ENCODE measurements around the gene DGKB. TPM values are rescaled to one million over a fixed set of nuclear protein-coding genes. Genes with fewer than 3 reads are reported as not detected.

DGKB gene
- total RNA-seq, 1 experiment from 2014 or later, result not detected

DNA sequence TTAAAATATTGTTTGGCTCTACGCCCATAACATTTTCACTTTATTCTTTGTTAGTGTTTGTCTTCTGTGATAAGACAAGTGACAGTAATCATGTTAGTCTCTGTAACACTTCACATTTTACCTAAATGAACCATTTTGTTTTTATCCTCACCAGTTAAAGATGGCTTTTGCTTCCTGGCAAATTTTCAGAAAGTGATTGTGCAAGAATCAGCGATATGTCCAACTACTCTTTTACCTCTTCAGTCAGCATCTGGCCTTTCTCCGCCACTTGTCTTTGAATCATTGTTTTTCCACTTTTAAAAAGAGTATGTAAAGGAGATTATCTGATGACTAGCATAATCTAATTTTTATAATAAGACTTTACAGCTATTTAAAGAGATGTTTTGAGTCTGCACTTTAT, 3.5 kb downstream of the DGKB start:
- intact Hi-C loops (cut with micrococcal nuclease; ENCODE audit: unreplicated experiment) (no loop called here), in situ Hi-C loops (cut with HindIII; ENCODE audit: low pct_unique_long_range_greater_than_20kb, low sequenced_read_pairs) (no loop called here)
- no peaks in the 10 kb centered on the region for H3K4me1 ChIP-seq (ENCODE audit: control insufficient read depth, insufficient read depth, low read length)
- H3K4me3 ChIP-seq (ENCODE audit: low read depth in 2 of 2, low read length in 2 of 2), result no peak overlapping the region
- H3K27me3 ChIP-seq (ENCODE audit: control insufficient read depth, insufficient read depth, low read length), result no peaks in the 10 kb centered on the region
- BruUV-seq (replicated peaks), result no TSS peak
- no peaks in the 10 kb centered on the region for H3K36me3 ChIP-seq (ENCODE audit: control insufficient read depth, insufficient read depth, low read length)
- ATAC-seq (no peak), DNase-seq (ENCODE audit: low read depth, low spot score) (no peak)
- ChIA-PET POLR2A (no interaction called here), CTCF (no interaction called here)
- H3K27ac ChIP-seq (ENCODE audit: low read length), result no peak overlapping the region
- TF ChIP-seq POLR2AphosphoS5 (IDR thresholded peaks at IDR 0.05; ENCODE audit: low read depth, low read length) (no peak), REST (IDR thresholded peaks at IDR 0.05; ENCODE audit: insufficient read depth in 1 of 2, low read depth in 2 of 2, low read length in 1 of 2) (no peak), SIN3A (IDR thresholded peaks at IDR 0.05; ENCODE audit: borderline replicate concordance, insufficient read depth, low read depth, low read length) (no peak), CTCF (IDR thresholded peaks at IDR 0.05) (no peak), TCF7L2 (IDR thresholded peaks at IDR 0.05; ENCODE audit: low read depth, low read length) (no peak)
- H3K9me3 ChIP-seq (ENCODE audit: control insufficient read depth, insufficient read depth, low read depth, low read length), result no peaks in the 10 kb centered on the region

DNA sequence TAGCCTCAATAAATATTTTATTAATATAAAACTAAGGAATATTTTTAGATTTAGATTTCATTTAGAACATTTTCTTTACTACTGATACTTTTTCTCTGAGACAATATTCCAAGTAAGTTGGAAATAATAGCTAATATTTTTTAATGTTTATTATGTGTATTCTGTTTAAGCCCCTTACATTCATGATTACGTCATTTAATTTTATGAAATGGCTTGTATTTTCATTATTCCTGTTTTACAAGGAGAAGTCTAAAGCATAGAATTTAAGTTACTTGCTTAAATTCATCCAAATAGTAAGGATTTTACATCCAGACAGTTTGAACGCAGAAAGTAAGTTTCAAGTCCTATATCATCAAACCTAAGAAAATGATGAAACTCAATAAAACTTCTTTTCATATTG, 6.1 kb downstream of the DGKB start:
- H3K9me3 ChIP-seq (ENCODE audit: control insufficient read depth, insufficient read depth, low read depth, low read length), result no peaks in the 10 kb centered on the region
- H3K27ac ChIP-seq (ENCODE audit: low read length), result no peak overlapping the region
- no TSS peak for BruUV-seq (replicated peaks)
- in situ Hi-C loops (cut with HindIII; ENCODE audit: low pct_unique_long_range_greater_than_20kb, low sequenced_read_pairs), result no loop called here
- DNase-seq (ENCODE audit: low read depth, low spot score) (no peak), ATAC-seq (no peak)
- H3K4me3 ChIP-seq (ENCODE audit: low read depth in 2 of 2, low read length in 2 of 2), result no peak overlapping the region
- H3K36me3 ChIP-seq (ENCODE audit: control insufficient read depth, insufficient read depth, low read length), result no peaks in the 10 kb centered on the region
- intact Hi-C loops (cut with micrococcal nuclease; ENCODE audit: unreplicated experiment), result no loop called here
- ChIA-PET POLR2A (no interaction called here), CTCF (no interaction called here)
- TF ChIP-seq POLR2AphosphoS5 (IDR thresholded peaks at IDR 0.05; ENCODE audit: low read depth, low read length) (no peak), REST (IDR thresholded peaks at IDR 0.05; ENCODE audit: insufficient read depth in 1 of 2, low read depth in 2 of 2, low read length in 1 of 2) (no peak), SIN3A (IDR thresholded peaks at IDR 0.05; ENCODE audit: borderline replicate concordance, insufficient read depth, low read depth, low read length) (no peak), CTCF (IDR thresholded peaks at IDR 0.05) (no peak), TCF7L2 (IDR thresholded peaks at IDR 0.05; ENCODE audit: low read depth, low read length) (no peak)
- H3K4me1 ChIP-seq (ENCODE audit: control insufficient read depth, insufficient read depth, low read length), result no peaks in the 10 kb centered on the region
- no peaks in the 10 kb centered on the region for H3K27me3 ChIP-seq (ENCODE audit: control insufficient read depth, insufficient read depth, low read length)
